Esophagus squamous epithelium (tissue), 5 donors: Measurements from ENCODE around the gene VOPP1. TPM values are rescaled to one million over a fixed set of nuclear protein-coding genes. Genes with fewer than 3 reads are reported as not detected.

Experiments used
- DNase-seq: peaks from one replicate; lab custom pipeline; 2025; lab: John Stamatoyannopoulos, UW
- H3K27ac ChIP-seq, 4 donors: fragments of 200-600 bp; sonication (generic); one replicate each; pipeline ENCODE4 v1.5.1; 2016 to 2019; ENCODE audit warnings: mild to moderate bottlenecking in 1 of 4
- H3K27me3 ChIP-seq, 4 donors: fragments of 200-600 bp; sonication (generic); 1 replicate in 3 of 4; 2 replicates in 1 of 4; pipeline versions ENCODE4 v1.5.1 to v1.6.0; 2017 to 2021; ENCODE audit warnings: antibody characterized with exemption in 1 of 4
- H3K36me3 ChIP-seq, 3 donors: fragments of 200-600 bp; sonication (generic); one replicate each; pipeline ENCODE4 v1.5.1; 2016 to 2019
- H3K4me1 ChIP-seq, 3 donors: fragments of 200-600 bp; sonication (generic); one replicate each; pipeline ENCODE4 v1.5.1; 2017 to 2019
- H3K4me3 ChIP-seq, 4 donors: fragments of 200-600 bp; sonication (generic); 1 replicate in 3 of 4; 2 replicates in 1 of 4; pipeline ENCODE4 v1.5.1; 2016 to 2019; ENCODE audit warnings: mild to moderate bottlenecking in 2 of 4, moderate library complexity in 1 of 4
- H3K9me3 ChIP-seq, 3 donors: fragments of 200-600 bp; sonication (generic); one replicate each; pipeline ENCODE4 v1.5.1; 2016 to 2019
- POLR2A ChIP-seq, 4 donors: fragments of 450-650 bp; IDR thresholded peaks; one replicate each; pipeline ENCODE4 v1.6.1; 2017; ENCODE audit warnings: antibody characterized with exemption in 4 of 4, mild to moderate bottlenecking in 4 of 4, moderate library complexity in 3 of 4
- WGBS, 2 donors: methylation state at CpG; one replicate each; pipeline ENCODE4 v1.1.5; 2018; 5-methylcytosine and 5-hydroxymethylcytosine counted together
- intact Hi-C: fragments of 100-400 bp; cut with DNase I; formaldehyde crosslinking; loops from one replicate; pipeline ENCODE4 v1.15.0; 2022
- total RNA-seq, 4 donors: library from RNA; depleted of rRNA; stranded (reverse); fragments of >200 nt; gene quantifications; one replicate each; pipeline ENCODE4 v1.1.0, GENCODE V29; 2016
- TF ChIP-seq, protein P1 (sequence below), 6 experiments: fragments of 450-650 bp in 4 of 6; fragments of 200-600 bp in 2 of 6; sonication (generic) in 2 of 6; IDR thresholded peaks; one replicate each; pipeline ENCODE4 v1.5.1; 2016 to 2019; ENCODE audit warnings: antibody characterized with exemption in 6 of 6, mild to moderate bottlenecking in 4 of 6, moderate library complexity in 4 of 6
- donor health status: DM: yes; HTN: yes; CAD: no.

Gene VOPP1
- total RNA-seq, 4 donors from 2014 or later = 13.9 to 26.5 (median 19.2) TPM

DNA sequence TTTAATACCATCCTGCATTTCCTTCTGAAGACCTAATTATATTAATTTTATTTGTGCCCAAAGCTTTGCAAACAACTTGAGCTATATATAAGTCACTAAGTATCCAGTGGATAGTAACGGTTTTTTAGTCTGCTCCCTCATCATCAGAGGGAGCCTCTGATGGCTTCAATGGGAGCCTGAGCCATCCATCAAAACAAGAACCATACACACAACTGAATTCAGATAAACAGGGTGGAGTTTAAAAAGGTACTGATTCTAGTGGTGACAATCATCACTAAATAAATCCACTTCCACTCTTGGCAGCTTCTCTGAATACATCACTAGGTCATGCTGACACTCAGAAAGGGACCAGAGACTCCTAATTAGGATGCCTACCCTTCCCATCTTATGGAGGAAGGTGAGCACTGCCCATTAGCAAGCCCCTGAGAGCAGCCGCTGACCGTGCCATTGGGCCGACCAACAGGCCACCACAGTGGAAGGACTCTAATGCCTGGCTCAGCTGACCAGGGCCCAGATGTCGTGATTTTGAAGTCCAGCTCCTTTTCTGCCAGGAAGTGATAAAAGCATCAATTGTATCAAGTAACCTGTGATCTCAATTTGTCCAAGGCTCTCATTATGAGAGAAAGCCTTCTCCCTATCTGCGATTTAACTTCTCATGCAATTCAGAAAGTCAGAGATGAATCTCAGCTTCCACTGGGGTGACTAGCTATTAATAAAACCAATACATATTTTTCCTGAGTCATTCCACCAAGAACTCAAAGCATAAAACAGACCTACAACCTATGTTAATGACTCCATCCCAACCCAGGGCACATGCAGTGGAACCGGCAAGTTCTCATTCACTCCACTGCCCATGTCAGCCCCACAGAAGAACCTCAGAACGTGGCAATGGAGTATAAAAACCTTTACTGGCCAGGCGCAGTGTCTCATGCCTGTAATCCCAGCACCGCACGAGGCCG lies 13.1 kb downstream of the VOPP1 start:
- TF ChIP-seq, protein P1, sequence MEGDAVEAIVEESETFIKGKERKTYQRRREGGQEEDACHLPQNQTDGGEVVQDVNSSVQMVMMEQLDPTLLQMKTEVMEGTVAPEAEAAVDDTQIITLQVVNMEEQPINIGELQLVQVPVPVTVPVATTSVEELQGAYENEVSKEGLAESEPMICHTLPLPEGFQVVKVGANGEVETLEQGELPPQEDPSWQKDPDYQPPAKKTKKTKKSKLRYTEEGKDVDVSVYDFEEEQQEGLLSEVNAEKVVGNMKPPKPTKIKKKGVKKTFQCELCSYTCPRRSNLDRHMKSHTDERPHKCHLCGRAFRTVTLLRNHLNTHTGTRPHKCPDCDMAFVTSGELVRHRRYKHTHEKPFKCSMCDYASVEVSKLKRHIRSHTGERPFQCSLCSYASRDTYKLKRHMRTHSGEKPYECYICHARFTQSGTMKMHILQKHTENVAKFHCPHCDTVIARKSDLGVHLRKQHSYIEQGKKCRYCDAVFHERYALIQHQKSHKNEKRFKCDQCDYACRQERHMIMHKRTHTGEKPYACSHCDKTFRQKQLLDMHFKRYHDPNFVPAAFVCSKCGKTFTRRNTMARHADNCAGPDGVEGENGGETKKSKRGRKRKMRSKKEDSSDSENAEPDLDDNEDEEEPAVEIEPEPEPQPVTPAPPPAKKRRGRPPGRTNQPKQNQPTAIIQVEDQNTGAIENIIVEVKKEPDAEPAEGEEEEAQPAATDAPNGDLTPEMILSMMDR (IDR thresholded peaks at IDR 0.05) = no peak
- no peak for TF ChIP-seq POLR2A (IDR thresholded peaks at IDR 0.05)
- peaks cover 1 to 43% (median 7%) of the 10 kb centered on the region in 3 donors for H3K4me1 ChIP-seq
- no peaks in the 10 kb centered on the region for H3K36me3 ChIP-seq
- H3K27ac ChIP-seq = no peak overlapping the region
- H3K9me3 ChIP-seq = no peaks in the 10 kb centered on the region
- DNase-seq = no peak
- H3K4me3 ChIP-seq = no peak overlapping the region
- intact Hi-C loops = no loop called here
- no peaks in the 10 kb centered on the region for H3K27me3 ChIP-seq
- 71 to 88% methylated on average over 7 to 9 of the region's 12 CpGs for WGBS, 2 donors

DNA sequence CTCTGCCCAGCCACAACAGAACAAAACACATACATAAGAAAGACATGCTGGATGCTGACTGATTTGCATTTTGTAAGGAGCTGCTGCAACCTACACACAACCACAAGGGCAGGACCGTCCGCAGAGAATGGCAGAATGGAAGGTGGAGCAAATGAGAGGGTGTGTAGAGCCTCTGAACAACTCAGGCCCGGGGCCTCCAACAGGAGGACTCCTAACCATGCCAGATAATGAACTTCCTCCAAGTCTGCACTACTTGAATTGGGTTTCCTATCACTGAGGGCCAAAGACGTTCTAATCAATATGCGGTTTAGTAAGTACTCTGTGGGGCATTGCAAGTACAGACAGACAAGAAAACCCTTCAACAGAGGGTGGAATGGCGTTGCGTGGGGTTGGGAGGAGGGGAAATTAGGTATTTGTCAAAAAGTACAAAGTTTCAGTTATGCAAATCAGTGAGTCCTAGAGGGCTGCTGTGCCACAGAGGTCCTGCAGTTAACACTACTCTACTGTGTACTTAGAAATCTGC lies 14.6 kb downstream of the VOPP1 start:
- intact Hi-C loops = no loop called here
- no peaks in the 10 kb centered on the region for H3K9me3 ChIP-seq
- H3K36me3 ChIP-seq = no peaks in the 10 kb centered on the region
- H3K27ac ChIP-seq = peak overlapping the region in 1 of 4 donors; percentile 14
- no peaks in the 10 kb centered on the region for H3K27me3 ChIP-seq
- TF ChIP-seq POLR2A (IDR thresholded peaks at IDR 0.05) = no peak
- TF ChIP-seq, protein P1 (IDR thresholded peaks at IDR 0.05) = no peak
- WGBS, 2 donors = 55 to 56% methylated on average over 4 to 7 of the region's 7 CpGs
- no peak for DNase-seq
- no peak overlapping the region for H3K4me3 ChIP-seq
- peaks cover 6 to 54% (median 18%) of the 10 kb centered on the region in 3 donors for H3K4me1 ChIP-seq

DNA sequence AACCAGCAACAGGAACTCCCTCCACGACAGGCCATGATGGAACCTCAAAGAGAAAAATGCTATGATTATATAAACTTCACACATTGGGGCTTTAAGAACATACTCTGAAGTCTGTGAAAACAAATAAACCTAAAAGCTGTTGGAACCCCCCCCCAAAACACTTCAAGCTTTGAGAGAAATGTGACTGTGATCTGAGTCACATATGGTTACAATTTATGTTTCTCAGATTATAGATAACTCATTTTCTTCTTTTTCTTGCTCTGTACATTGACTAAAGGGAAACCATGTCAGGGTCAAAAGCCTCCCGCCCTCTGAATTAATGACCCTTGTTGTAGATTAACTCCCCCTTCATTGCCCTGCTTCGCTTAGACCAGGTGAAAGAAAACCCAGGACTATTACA lies 15.8 kb downstream of the VOPP1 start:
- no peaks in the 10 kb centered on the region for H3K27me3 ChIP-seq
- TF ChIP-seq, protein P1 (IDR thresholded peaks at IDR 0.05) = no peak
- no peak for TF ChIP-seq POLR2A (IDR thresholded peaks at IDR 0.05)
- WGBS, 2 donors = 66% methylated on average over 3 of the region's 3 CpGs
- H3K9me3 ChIP-seq = no peaks in the 10 kb centered on the region
- H3K4me1 ChIP-seq = peaks cover 18 to 60% (median 25%) of the 10 kb centered on the region in 3 donors
- intact Hi-C loops = no loop called here
- H3K36me3 ChIP-seq = no peaks in the 10 kb centered on the region
- H3K4me3 ChIP-seq = no peak overlapping the region
- no peak for DNase-seq
- peak overlapping the region in 1 of 4 donors; percentile 10 for H3K27ac ChIP-seq

DNA sequence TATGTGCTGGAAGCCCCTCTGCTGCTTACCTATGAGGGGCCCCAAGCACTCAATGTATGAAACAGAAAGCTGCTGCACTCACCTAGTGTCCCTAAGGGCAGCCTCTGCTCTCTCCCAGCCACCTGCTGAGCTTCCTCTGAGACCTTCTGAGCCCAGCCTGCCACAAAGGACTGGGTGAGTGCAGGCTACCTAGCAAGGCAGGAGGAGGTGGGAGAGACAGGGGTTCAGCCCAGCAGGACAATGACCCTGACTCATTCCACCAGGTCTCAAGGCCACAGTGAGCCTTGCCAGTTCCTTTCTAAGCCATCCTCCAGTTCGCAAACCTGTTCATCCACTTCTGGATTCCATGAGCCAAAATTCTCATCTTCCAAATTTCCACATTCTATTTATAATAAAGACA lies 16.3 kb downstream of the VOPP1 start:
- WGBS, 2 donors = 33 to 47% methylated on average over 1 of the region's 1 CpG
- H3K27me3 ChIP-seq = no peaks in the 10 kb centered on the region

More for the DNA sequence above, 16.3 kb downstream of the VOPP1 start:
- TF ChIP-seq POLR2A (IDR thresholded peaks at IDR 0.05) = no peak
- TF ChIP-seq, protein P1 (IDR thresholded peaks at IDR 0.05) = no peak
- Histone ChIP-seq H3K4me3 (no peak overlapping the region), H3K27ac (peak overlapping the region in 1 of 4 donors; percentile 9), H3K9me3 (no peaks in the 10 kb centered on the region), H3K36me3 (no peaks in the 10 kb centered on the region), H3K4me1 (peaks cover 23 to 65% (median 25%) of the 10 kb centered on the region in 3 donors)
- DNase-seq = no peak
- intact Hi-C loops = no loop called here
